Liver (tissue), 9 donors: Measurements from ENCODE around the gene NOS1AP. TPM values are rescaled to one million over a fixed set of nuclear protein-coding genes. Genes with fewer than 3 reads are reported as not detected.

Experiments
- DNase-seq: peaks from one replicate; pipeline ENCODE4 v3.0.0-alpha.2; 2017; ENCODE audit warnings: low spot score
- H3K27ac ChIP-seq, 2 donors: one replicate each; pipeline ENCODE4 v1.7.0; 2013; ENCODE audit warnings: inconsistent platforms in 2 of 2, low read length in 2 of 2, control low read depth in 1 of 2, low read depth in 1 of 2, mild to moderate bottlenecking in 1 of 2
- H3K27me3 ChIP-seq, 4 donors: one replicate each; pipeline versions ENCODE4 v1.6.1 to v1.7.0; 2013; ENCODE audit warnings: low read length in 3 of 4, inconsistent platforms in 1 of 4, mild to moderate bottlenecking in 1 of 4, moderate library complexity in 1 of 4; ENCODE audit not compliant: control insufficient read depth in 4 of 4, insufficient read depth in 4 of 4
- H3K36me3 ChIP-seq, 4 donors: one replicate each; pipeline versions ENCODE4 v1.6.1 to v1.7.0; 2013; ENCODE audit warnings: low read length in 3 of 4, mild to moderate bottlenecking in 3 of 4, low read depth in 1 of 4, moderate library complexity in 1 of 4; ENCODE audit not compliant: control insufficient read depth in 4 of 4, insufficient read depth in 3 of 4
- H3K4me1 ChIP-seq, 4 donors: one replicate each; pipeline versions ENCODE4 v1.6.1 to v1.7.0; 2013; ENCODE audit warnings: low read length in 3 of 4, mild to moderate bottlenecking in 3 of 4, moderate library complexity in 1 of 4; ENCODE audit not compliant: control insufficient read depth in 4 of 4, insufficient read depth in 4 of 4
- H3K4me3 ChIP-seq, 3 donors: one replicate each; pipeline versions ENCODE4 v1.6.1 to v1.7.0; 2013; ENCODE audit warnings: low read length in 3 of 3, control low read depth in 1 of 3, low read depth in 1 of 3, mild to moderate bottlenecking in 1 of 3
- H3K9ac ChIP-seq, 2 donors: one replicate each; pipeline ENCODE4 v1.7.0; 2013; ENCODE audit warnings: low read length in 2 of 2, mild to moderate bottlenecking in 2 of 2, moderate library complexity in 2 of 2, control low read depth in 1 of 2, low read depth in 1 of 2
- H3K9me3 ChIP-seq, 4 donors: one replicate each; pipeline versions ENCODE4 v1.6.1 to v1.7.0; 2013; ENCODE audit warnings: low read length in 3 of 4; ENCODE audit not compliant: control insufficient read depth in 4 of 4
- EGR1 ChIP-seq, 2 donors: IDR thresholded peaks; 2 replicates each; pipeline ENCODE4 v1.6.1; 2016 to 2018; ENCODE audit warnings: antibody characterized with exemption in 2 of 2, low read depth in 2 of 2
- FOXA1 ChIP-seq: IDR thresholded peaks from 2 replicates; pipeline ENCODE4 v1.6.1; 2016; ENCODE audit warnings: antibody characterized with exemption
- FOXA2 ChIP-seq: IDR thresholded peaks from 2 replicates; pipeline ENCODE4 v1.6.1; 2016; ENCODE audit warnings: antibody characterized with exemption
- GABPA ChIP-seq, 2 donors: IDR thresholded peaks in 1 of 2; conservative IDR thresholded peaks in 1 of 2; 2 replicates each; pipeline ENCODE4 v1.6.1; 2016; ENCODE audit warnings: antibody characterized with exemption in 2 of 2, mild to moderate bottlenecking in 1 of 2, moderate library complexity in 1 of 2
- HNF4A ChIP-seq, 2 donors: conservative IDR thresholded peaks; 2 replicates each; pipeline ENCODE4 v1.6.1; 2016; ENCODE audit warnings: antibody characterized with exemption in 2 of 2, mild to moderate bottlenecking in 2 of 2
- HNF4G ChIP-seq: IDR thresholded peaks from 2 replicates; pipeline ENCODE4 v1.6.1; 2016; ENCODE audit warnings: antibody characterized with exemption
- JUND ChIP-seq, 2 donors: IDR thresholded peaks; 2 replicates each; pipeline ENCODE4 v1.6.1; 2016; ENCODE audit warnings: antibody characterized with exemption in 2 of 2
- NR2F2 ChIP-seq: IDR thresholded peaks from 2 replicates; pipeline ENCODE4 v1.6.1; 2016; ENCODE audit warnings: antibody characterized with exemption
- RAD21 ChIP-seq, 2 donors: IDR thresholded peaks; 2 replicates each; pipeline ENCODE4 v1.6.1; 2016; ENCODE audit warnings: antibody characterized with exemption in 2 of 2, mild to moderate bottlenecking in 2 of 2
- RXRA ChIP-seq, 2 donors: IDR thresholded peaks; 2 replicates each; pipeline ENCODE4 v1.6.1; 2017 to 2018; ENCODE audit warnings: antibody characterized with exemption in 2 of 2, mild to moderate bottlenecking in 1 of 2
- SP1 ChIP-seq: IDR thresholded peaks from 2 replicates; pipeline ENCODE4 v1.6.1; 2018; ENCODE audit warnings: antibody characterized with exemption, mild to moderate bottlenecking
- TAF1 ChIP-seq: conservative IDR thresholded peaks from 2 replicates; pipeline ENCODE4 v1.6.1; 2016; ENCODE audit warnings: antibody characterized with exemption, mild to moderate bottlenecking
- YY1 ChIP-seq: IDR thresholded peaks from 2 replicates; pipeline ENCODE4 v1.6.1; 2016; ENCODE audit warnings: antibody characterized with exemption, mild to moderate bottlenecking
- WGBS: extraction: QIAGEN DNeasy Blood & Tissue Kit; methylation state at CpG from one replicate; pipeline ENCODE4 v1.1.7; 2013; 5-methylcytosine and 5-hydroxymethylcytosine counted together
- polyA plus RNA-seq, 2 donors: library from polyadenylated mRNA; stranded (reverse) in 1 of 2; unstranded in 1 of 2; fragments of 200-250 nt in 1 of 2; fragments of >200 nt in 1 of 2; fragmentation: Nextera tagmentation in 1 of 2; extraction: Ambion mirVana in 1 of 2; gene quantifications; one replicate each; pipeline versions ENCODE4 v1.2.1 to v1.2.3, GENCODE V29; 2013 to 2015
- total RNA-seq, 2 donors: library from RNA; depleted of rRNA; stranded (reverse); fragments of >200 nt; gene quantifications; one replicate each; pipeline ENCODE4 v1.2.3, GENCODE V29; 2014
- TF ChIP-seq, protein P1 (sequence below): fragments of 150-350 bp; IDR thresholded peaks from 2 replicates; pipeline ENCODE4 v1.5.1; 2017; ENCODE audit warnings: improper control_type of control experiment, low read depth, low read length; ENCODE audit not compliant: missing input control
- TF ChIP-seq, protein P2 (sequence below): IDR thresholded peaks from 2 replicates; pipeline ENCODE4 v1.6.1; 2016; ENCODE audit warnings: antibody characterized with exemption
- TF ChIP-seq, protein P3 (sequence below): IDR thresholded peaks from 2 replicates; pipeline ENCODE4 v1.6.1; 2016; ENCODE audit warnings: antibody characterized with exemption
- TF ChIP-seq, protein P4 (sequence below): IDR thresholded peaks from 2 replicates; pipeline ENCODE4 v1.6.1; 2016; ENCODE audit warnings: antibody characterized with exemption
- TF ChIP-seq, protein P5 (sequence below): IDR thresholded peaks from 2 replicates; pipeline ENCODE4 v1.6.1; 2016; ENCODE audit warnings: antibody characterized with exemption, mild to moderate bottlenecking
- donor health status: healthy.
- donor health status: healthy.
- donor health status: healthy.
- donor health status: healthy.
- donor health status: healthy.

Gene NOS1AP
- total and polyA plus RNA-seq, 4 donors: 1.4 to 13.0 (median 4.5) TPM

DNA sequence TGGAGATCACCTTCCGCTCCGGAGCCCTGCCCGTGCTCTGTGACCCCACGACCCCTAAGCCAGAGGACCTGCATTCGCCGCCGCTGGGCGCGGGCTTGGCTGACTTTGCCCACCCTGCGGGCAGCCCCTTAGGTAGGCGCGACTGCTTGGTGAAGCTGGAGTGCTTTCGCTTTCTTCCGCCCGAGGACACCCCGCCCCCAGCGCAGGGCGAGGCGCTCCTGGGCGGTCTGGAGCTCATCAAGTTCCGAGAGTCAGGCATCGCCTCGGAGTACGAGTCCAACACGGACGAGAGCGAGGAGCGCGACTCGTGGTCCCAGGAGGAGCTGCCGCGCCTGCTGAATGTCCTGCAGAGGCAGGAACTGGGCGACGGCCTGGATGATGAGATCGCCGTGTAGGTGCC lies 297.6 kb downstream of the NOS1AP start:
- TF ChIP-seq EGR1 (IDR thresholded peaks at IDR 0.05; ENCODE audit: low read depth in 2 of 2): no peak
- no peak for TF ChIP-seq TAF1
- TF ChIP-seq HNF4G: no peak
- no peak for TF ChIP-seq FOXA1
- no peak for TF ChIP-seq NR2F2
- TF ChIP-seq, protein P1, sequence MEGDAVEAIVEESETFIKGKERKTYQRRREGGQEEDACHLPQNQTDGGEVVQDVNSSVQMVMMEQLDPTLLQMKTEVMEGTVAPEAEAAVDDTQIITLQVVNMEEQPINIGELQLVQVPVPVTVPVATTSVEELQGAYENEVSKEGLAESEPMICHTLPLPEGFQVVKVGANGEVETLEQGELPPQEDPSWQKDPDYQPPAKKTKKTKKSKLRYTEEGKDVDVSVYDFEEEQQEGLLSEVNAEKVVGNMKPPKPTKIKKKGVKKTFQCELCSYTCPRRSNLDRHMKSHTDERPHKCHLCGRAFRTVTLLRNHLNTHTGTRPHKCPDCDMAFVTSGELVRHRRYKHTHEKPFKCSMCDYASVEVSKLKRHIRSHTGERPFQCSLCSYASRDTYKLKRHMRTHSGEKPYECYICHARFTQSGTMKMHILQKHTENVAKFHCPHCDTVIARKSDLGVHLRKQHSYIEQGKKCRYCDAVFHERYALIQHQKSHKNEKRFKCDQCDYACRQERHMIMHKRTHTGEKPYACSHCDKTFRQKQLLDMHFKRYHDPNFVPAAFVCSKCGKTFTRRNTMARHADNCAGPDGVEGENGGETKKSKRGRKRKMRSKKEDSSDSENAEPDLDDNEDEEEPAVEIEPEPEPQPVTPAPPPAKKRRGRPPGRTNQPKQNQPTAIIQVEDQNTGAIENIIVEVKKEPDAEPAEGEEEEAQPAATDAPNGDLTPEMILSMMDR: no peak
- TF ChIP-seq RXRA (IDR thresholded peaks at IDR 0.05): no peak
- TF ChIP-seq, protein P2, sequence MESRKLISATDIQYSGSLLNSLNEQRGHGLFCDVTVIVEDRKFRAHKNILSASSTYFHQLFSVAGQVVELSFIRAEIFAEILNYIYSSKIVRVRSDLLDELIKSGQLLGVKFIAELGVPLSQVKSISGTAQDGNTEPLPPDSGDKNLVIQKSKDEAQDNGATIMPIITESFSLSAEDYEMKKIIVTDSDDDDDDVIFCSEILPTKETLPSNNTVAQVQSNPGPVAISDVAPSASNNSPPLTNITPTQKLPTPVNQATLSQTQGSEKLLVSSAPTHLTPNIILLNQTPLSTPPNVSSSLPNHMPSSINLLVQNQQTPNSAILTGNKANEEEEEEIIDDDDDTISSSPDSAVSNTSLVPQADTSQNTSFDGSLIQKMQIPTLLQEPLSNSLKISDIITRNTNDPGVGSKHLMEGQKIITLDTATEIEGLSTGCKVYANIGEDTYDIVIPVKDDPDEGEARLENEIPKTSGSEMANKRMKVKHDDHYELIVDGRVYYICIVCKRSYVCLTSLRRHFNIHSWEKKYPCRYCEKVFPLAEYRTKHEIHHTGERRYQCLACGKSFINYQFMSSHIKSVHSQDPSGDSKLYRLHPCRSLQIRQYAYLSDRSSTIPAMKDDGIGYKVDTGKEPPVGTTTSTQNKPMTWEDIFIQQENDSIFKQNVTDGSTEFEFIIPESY: no peak
- TF ChIP-seq RAD21 (IDR thresholded peaks at IDR 0.05): no peak
- no peak for TF ChIP-seq FOXA2
- no peak for TF ChIP-seq HNF4A (conservative IDR thresholded peaks at IDR 0.05)
- TF ChIP-seq, protein P3, sequence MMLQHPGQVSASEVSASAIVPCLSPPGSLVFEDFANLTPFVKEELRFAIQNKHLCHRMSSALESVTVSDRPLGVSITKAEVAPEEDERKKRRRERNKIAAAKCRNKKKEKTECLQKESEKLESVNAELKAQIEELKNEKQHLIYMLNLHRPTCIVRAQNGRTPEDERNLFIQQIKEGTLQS: no peak
- TF ChIP-seq JUND (IDR thresholded peaks at IDR 0.05): no peak
- TF ChIP-seq GABPA (IDR thresholded peaks at IDR 0.05 in 1 of 2, conservative IDR thresholded peaks at IDR 0.05 in 1 of 2): no peak
- TF ChIP-seq SP1: no peak
- Histone ChIP-seq H3K27me3 (no peaks in the 10 kb centered on the region), H3K27ac (no peak overlapping the region), H3K36me3 (no peaks in the 10 kb centered on the region), H3K9me3 (no peaks in the 10 kb centered on the region), H3K4me3 (no peak overlapping the region), H3K4me1 (peaks cover 18 to 52% (median 32%) of the 10 kb centered on the region in 4 donors), H3K9ac (no peak overlapping the region)
- no peak for DNase-seq
- 91% methylated on average over 36 of the region's 36 CpGs for WGBS

DNA sequence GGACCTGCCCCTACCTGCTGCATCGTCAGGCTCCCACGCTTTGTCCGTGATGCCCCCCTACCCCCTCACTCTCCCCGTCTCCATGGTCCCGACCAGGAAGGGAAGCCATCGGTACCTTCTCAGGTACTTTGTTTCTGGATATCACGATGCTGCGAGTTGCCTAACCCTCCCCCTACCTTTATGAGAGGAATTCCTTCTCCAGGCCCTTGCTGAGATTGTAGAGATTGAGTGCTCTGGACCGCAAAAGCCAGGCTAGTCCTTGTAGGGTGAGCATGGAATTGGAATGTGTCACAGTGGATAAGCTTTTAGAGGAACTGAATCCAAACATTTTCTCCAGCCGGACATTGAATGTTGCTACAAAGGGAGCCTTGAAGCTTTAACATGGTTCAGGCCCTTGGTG lies 298.3 kb downstream of the NOS1AP start:
- no peak overlapping the region for H3K9ac ChIP-seq
- DNase-seq: no peak
- no peaks in the 10 kb centered on the region for H3K27me3 ChIP-seq
- no peaks in the 10 kb centered on the region for H3K9me3 ChIP-seq
- H3K4me1 ChIP-seq: peaks cover 19 to 56% (median 38%) of the 10 kb centered on the region in 4 donors
- TF ChIP-seq TAF1 (no peak), RAD21 (IDR thresholded peaks at IDR 0.05) (no peak), HNF4G (no peak), EGR1 (IDR thresholded peaks at IDR 0.05; ENCODE audit: low read depth in 2 of 2) (no peak), FOXA2 (no peak), JUND (IDR thresholded peaks at IDR 0.05) (no peak), GABPA (IDR thresholded peaks at IDR 0.05 in 1 of 2, conservative IDR thresholded peaks at IDR 0.05 in 1 of 2) (no peak), SP1 (no peak), RXRA (IDR thresholded peaks at IDR 0.05) (no peak), HNF4A (conservative IDR thresholded peaks at IDR 0.05) (no peak), YY1 (no peak), NR2F2 (no peak), FOXA1 (no peak)
- TF ChIP-seq, protein P4, sequence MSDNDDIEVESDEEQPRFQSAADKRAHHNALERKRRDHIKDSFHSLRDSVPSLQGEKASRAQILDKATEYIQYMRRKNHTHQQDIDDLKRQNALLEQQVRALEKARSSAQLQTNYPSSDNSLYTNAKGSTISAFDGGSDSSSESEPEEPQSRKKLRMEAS: no peak
- TF ChIP-seq, protein P5, sequence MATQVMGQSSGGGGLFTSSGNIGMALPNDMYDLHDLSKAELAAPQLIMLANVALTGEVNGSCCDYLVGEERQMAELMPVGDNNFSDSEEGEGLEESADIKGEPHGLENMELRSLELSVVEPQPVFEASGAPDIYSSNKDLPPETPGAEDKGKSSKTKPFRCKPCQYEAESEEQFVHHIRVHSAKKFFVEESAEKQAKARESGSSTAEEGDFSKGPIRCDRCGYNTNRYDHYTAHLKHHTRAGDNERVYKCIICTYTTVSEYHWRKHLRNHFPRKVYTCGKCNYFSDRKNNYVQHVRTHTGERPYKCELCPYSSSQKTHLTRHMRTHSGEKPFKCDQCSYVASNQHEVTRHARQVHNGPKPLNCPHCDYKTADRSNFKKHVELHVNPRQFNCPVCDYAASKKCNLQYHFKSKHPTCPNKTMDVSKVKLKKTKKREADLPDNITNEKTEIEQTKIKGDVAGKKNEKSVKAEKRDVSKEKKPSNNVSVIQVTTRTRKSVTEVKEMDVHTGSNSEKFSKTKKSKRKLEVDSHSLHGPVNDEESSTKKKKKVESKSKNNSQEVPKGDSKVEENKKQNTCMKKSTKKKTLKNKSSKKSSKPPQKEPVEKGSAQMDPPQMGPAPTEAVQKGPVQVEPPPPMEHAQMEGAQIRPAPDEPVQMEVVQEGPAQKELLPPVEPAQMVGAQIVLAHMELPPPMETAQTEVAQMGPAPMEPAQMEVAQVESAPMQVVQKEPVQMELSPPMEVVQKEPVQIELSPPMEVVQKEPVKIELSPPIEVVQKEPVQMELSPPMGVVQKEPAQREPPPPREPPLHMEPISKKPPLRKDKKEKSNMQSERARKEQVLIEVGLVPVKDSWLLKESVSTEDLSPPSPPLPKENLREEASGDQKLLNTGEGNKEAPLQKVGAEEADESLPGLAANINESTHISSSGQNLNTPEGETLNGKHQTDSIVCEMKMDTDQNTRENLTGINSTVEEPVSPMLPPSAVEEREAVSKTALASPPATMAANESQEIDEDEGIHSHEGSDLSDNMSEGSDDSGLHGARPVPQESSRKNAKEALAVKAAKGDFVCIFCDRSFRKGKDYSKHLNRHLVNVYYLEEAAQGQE: no peak
- TF ChIP-seq, protein P2: no peak
- TF ChIP-seq, protein P3: no peak
- TF ChIP-seq, protein P1: no peak
- H3K4me3 ChIP-seq: no peak overlapping the region
- H3K36me3 ChIP-seq: no peaks in the 10 kb centered on the region
- WGBS: 98% methylated on average over 10 of the region's 10 CpGs
- peak overlapping the region in 1 of 2 donors; percentile 10 for H3K27ac ChIP-seq
